OCI-LY7 (cell line): ENCODE results near the gene SCGB3A1. TPM values are rescaled to one million over a fixed set of nuclear protein-coding genes. Genes with fewer than 3 reads are reported as not detected.

Experiments
- BruUV-seq: library from RNA; stranded (reverse); fragments of 400-500 nt; replicated peaks from 2 replicates; lab custom pipeline; 2021; lab: Mats Ljungman, UMichigan
- CTCF ChIA-PET: fragments of 300-600 bp; sonication (Branson Sonifier 250); formaldehyde crosslinking; loops from one replicate; lab custom pipeline; 2022; ENCODE audit warnings: antibody characterized with exemption; ENCODE audit not compliant: unreplicated experiment; lab: Charles Lee
- POLR2A ChIA-PET: fragments of 300-600 bp; sonication (Branson Sonifier 250); formaldehyde crosslinking; loops from one replicate; lab custom pipeline; 2022; ENCODE audit warnings: antibody characterized with exemption; lab: Charles Lee
- DNase-seq: peaks from one replicate; pipeline ENCODE4 v3.0.0-alpha.2; 2015; ENCODE audit warnings: low spot score
- H2AFZ ChIP-seq: fragments of 200-600 bp; sonication (generic), shearing (Covaris generic); 2 replicates; pipeline ENCODE4 v1.6.1; 2014; ENCODE audit warnings: mild to moderate bottlenecking, antibody characterized with exemption, low read length, moderate library complexity
- H3K27ac ChIP-seq: fragments of 200-600 bp; sonication (generic); 2 replicates; pipeline ENCODE4 v1.5.1; 2014; ENCODE audit warnings: mixed run types, low read depth, mild to moderate bottlenecking, moderate library complexity, low read length, inconsistent platforms; ENCODE audit not compliant: poor library complexity, severe bottlenecking
- H3K36me3 ChIP-seq: fragments of 200-600 bp; sonication (generic); 2 replicates; pipeline ENCODE4 v1.6.1; 2014; ENCODE audit warnings: mild to moderate bottlenecking, antibody characterized with exemption, low read length, moderate library complexity, mixed read lengths; ENCODE audit not compliant: insufficient read depth
- H3K4me1 ChIP-seq: fragments of 200-600 bp; sonication (generic); 2 replicates; pipeline ENCODE4 v1.5.1; 2014; ENCODE audit warnings: mild to moderate bottlenecking, low read length; ENCODE audit not compliant: insufficient read depth, poor library complexity, severe bottlenecking
- H3K4me2 ChIP-seq: fragments of 200-600 bp; sonication (generic); 2 replicates; pipeline ENCODE4 v1.6.1; 2014; ENCODE audit warnings: mild to moderate bottlenecking, low read length
- H3K4me3 ChIP-seq: fragments of 200-600 bp; sonication (generic); 2 replicates; pipeline ENCODE4 v1.5.1; 2014; ENCODE audit warnings: mild to moderate bottlenecking, low read depth, low read length; ENCODE audit not compliant: poor library complexity, severe bottlenecking
- H3K79me2 ChIP-seq: fragments of 200-600 bp; sonication (generic); 2 replicates; pipeline ENCODE4 v1.6.1; 2016; ENCODE audit warnings: low read depth, mild to moderate bottlenecking, low read length, moderate library complexity, mixed read lengths; ENCODE audit not compliant: insufficient read depth
- H3K9me2 ChIP-seq: fragments of 200-600 bp; sonication (generic); 2 replicates; pipeline ENCODE4 v1.6.1; 2016; ENCODE audit warnings: mild to moderate bottlenecking, low read length, mixed read lengths; ENCODE audit not compliant: insufficient read depth
- H3K9me3 ChIP-seq: fragments of 200-600 bp; sonication (generic); 2 replicates; pipeline ENCODE4 v1.6.1; 2014; ENCODE audit warnings: mild to moderate bottlenecking, mixed run types, low read length, mixed read lengths
- H4K20me1 ChIP-seq: fragments of 200-600 bp; sonication (generic); 2 replicates; pipeline ENCODE4 v1.6.1; 2014; ENCODE audit warnings: mild to moderate bottlenecking, antibody characterized with exemption, low read length, moderate library complexity, mixed read lengths; ENCODE audit not compliant: insufficient read depth
- EZH2phosphoT487 ChIP-seq: fragments of 200-600 bp; sonication (generic); IDR thresholded peaks from 2 replicates; pipeline ENCODE4 v1.6.1; 2018; ENCODE audit warnings: low read depth, borderline replicate concordance, mild to moderate bottlenecking, mixed run types, antibody characterized with exemption, low read length, moderate library complexity, mixed read lengths
- intact Hi-C: fragments of 100-400 bp; cut with micrococcal nuclease; formaldehyde crosslinking; loops from one replicate; pipeline ENCODE4 v1.10.0; 2022; ENCODE audit not compliant: unreplicated experiment
- total RNA-seq, 2 experiments: library from RNA; depleted of rRNA in 1 of 2; stranded (reverse); fragments of >200 nt in 1 of 2; shearing (Covaris generic) in 1 of 2; gene quantifications; 2 replicates each; pipeline ENCODE4 v1.2.3, GENCODE V29; 2014 to 2022
- TF ChIP-seq, protein P1 (sequence below): fragments of 200-600 bp; sonication (generic); conservative IDR thresholded peaks from 2 replicates; pipeline ENCODE4 v1.5.1; 2014; ENCODE audit warnings: mild to moderate bottlenecking, antibody characterized with exemption, low read length, moderate library complexity, mixed read lengths

The SCGB3A1 gene
- total RNA-seq, 2 experiments from 2014 or later: not detected

- ChIA-PET POLR2A (no interaction called here), CTCF (no interaction called here)
- BruUV-seq: no TSS peak
- no peak for DNase-seq
- no peaks in the 10 kb centered on the region for H3K4me1 ChIP-seq
- no peaks in the 10 kb centered on the region for H3K79me2 ChIP-seq
- intact Hi-C loops: no loop called here
- H3K4me3 ChIP-seq: no peak overlapping the region
- no peak for TF ChIP-seq EZH2phosphoT487
- TF ChIP-seq, protein P1, sequence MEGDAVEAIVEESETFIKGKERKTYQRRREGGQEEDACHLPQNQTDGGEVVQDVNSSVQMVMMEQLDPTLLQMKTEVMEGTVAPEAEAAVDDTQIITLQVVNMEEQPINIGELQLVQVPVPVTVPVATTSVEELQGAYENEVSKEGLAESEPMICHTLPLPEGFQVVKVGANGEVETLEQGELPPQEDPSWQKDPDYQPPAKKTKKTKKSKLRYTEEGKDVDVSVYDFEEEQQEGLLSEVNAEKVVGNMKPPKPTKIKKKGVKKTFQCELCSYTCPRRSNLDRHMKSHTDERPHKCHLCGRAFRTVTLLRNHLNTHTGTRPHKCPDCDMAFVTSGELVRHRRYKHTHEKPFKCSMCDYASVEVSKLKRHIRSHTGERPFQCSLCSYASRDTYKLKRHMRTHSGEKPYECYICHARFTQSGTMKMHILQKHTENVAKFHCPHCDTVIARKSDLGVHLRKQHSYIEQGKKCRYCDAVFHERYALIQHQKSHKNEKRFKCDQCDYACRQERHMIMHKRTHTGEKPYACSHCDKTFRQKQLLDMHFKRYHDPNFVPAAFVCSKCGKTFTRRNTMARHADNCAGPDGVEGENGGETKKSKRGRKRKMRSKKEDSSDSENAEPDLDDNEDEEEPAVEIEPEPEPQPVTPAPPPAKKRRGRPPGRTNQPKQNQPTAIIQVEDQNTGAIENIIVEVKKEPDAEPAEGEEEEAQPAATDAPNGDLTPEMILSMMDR: no peak
- no peaks in the 10 kb centered on the region for H3K9me2 ChIP-seq
- no peaks in the 10 kb centered on the region for H3K36me3 ChIP-seq
- H2AFZ ChIP-seq: no peak overlapping the region
- H3K4me2 ChIP-seq: no peak overlapping the region
- no peaks in the 10 kb centered on the region for H3K9me3 ChIP-seq
- H3K27ac ChIP-seq: no peak overlapping the region
- H4K20me1 ChIP-seq: no peaks in the 10 kb centered on the region
Measured at GRCh38 chr5:180599981-180600553, 8.8 kb upstream of the SCGB3A1 start.

DNA sequence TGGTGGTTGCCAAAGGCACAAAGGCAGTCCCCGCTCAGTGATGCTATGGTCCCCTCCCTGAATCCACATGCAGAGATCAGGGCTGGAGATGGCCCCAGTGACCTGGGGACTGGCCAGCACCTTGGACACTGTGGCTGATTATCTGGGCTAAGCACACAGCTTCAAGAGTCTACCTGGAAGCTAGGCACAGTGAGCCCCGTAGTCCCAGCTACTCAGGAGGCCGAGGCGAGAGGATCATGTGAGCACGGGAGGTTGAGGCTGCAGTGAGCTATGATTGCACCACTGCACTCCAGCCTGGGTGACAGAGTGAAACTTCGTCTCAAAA, 8.3 kb upstream of the SCGB3A1 start:
- no TSS peak for BruUV-seq
- DNase-seq: no peak
- CTCF ChIA-PET: no interaction called here

More for the DNA sequence above, 8.3 kb upstream of the SCGB3A1 start:
- no peak overlapping the region for H3K27ac ChIP-seq
- no peaks in the 10 kb centered on the region for H4K20me1 ChIP-seq
- H3K79me2 ChIP-seq: no peaks in the 10 kb centered on the region
- H2AFZ ChIP-seq: no peak overlapping the region
- H3K4me2 ChIP-seq: no peak overlapping the region
- no peaks in the 10 kb centered on the region for H3K36me3 ChIP-seq
- intact Hi-C loops: no loop called here
- TF ChIP-seq, protein P1: no peak
- no peak for TF ChIP-seq EZH2phosphoT487
- no peaks in the 10 kb centered on the region for H3K9me2 ChIP-seq
- H3K4me1 ChIP-seq: no peaks in the 10 kb centered on the region
- H3K9me3 ChIP-seq: no peaks in the 10 kb centered on the region
- POLR2A ChIA-PET: interaction anchor here (0.6 kb wide), 1 partner anchor 107 kb away, joined by 4 read pairs; no protein-coding TSS in a partner anchor
- H3K4me3 ChIP-seq: no peak overlapping the region
